ENCODE measurements around the gene OBSCN.

- TF ChIP-seq CTCF (conservative IDR thresholded peaks at IDR 0.05; ENCODE audit: low read depth, low read length) (no peak), MAZ (IDR thresholded peaks at IDR 0.05; ENCODE audit: borderline replicate concordance, low read depth, low read length) (no peak), BHLHE40 (IDR thresholded peaks at IDR 0.05; ENCODE audit: low read depth, low read length) (no peak), POLR2A (IDR thresholded peaks at IDR 0.05; ENCODE audit: low read depth, low read length) (no peak), FOS (IDR thresholded peaks at IDR 0.05; ENCODE audit: low read depth, low read length) (no peak), MXI1 (IDR thresholded peaks at IDR 0.05; ENCODE audit: borderline replicate concordance, low read depth, low read length) (no peak), MAFK (IDR thresholded peaks at IDR 0.05; ENCODE audit: low read depth, low read length) (no peak), CEBPB (IDR thresholded peaks at IDR 0.05; ENCODE audit: low read depth, low read length) (no peak), NFE2L2 (IDR thresholded peaks at IDR 0.05; ENCODE audit: low read depth, low read length) (no peak), RFX5 (IDR thresholded peaks at IDR 0.05; ENCODE audit: low read depth, low read length) (no peak), RAD21 (IDR thresholded peaks at IDR 0.05; ENCODE audit: low read length) (no peak), CHD1 (IDR thresholded peaks at IDR 0.05; ENCODE audit: low read depth, low read length) (no peak)
- TF ChIP-seq, protein P1, sequence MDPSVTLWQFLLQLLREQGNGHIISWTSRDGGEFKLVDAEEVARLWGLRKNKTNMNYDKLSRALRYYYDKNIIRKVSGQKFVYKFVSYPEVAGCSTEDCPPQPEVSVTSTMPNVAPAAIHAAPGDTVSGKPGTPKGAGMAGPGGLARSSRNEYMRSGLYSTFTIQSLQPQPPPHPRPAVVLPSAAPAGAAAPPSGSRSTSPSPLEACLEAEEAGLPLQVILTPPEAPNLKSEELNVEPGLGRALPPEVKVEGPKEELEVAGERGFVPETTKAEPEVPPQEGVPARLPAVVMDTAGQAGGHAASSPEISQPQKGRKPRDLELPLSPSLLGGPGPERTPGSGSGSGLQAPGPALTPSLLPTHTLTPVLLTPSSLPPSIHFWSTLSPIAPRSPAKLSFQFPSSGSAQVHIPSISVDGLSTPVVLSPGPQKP (IDR thresholded peaks at IDR 0.05; ENCODE audit: borderline replicate concordance, low read depth, low read length) = no peak
- TF ChIP-seq, protein P2, sequence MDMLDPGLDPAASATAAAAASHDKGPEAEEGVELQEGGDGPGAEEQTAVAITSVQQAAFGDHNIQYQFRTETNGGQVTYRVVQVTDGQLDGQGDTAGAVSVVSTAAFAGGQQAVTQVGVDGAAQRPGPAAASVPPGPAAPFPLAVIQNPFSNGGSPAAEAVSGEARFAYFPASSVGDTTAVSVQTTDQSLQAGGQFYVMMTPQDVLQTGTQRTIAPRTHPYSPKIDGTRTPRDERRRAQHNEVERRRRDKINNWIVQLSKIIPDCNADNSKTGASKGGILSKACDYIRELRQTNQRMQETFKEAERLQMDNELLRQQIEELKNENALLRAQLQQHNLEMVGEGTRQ (IDR thresholded peaks at IDR 0.05; ENCODE audit: low read depth, low read length) = no peak
Observed at GRCh38 chr1:228367798-228368791, 160.3 kb downstream of the OBSCN start.
